Measurements from ENCODE around the gene CNGB1. TPM values are rescaled to one million over a fixed set of nuclear protein-coding genes. Genes with fewer than 3 reads are reported as not detected.
"Not testable (repeated sequence)": the region's sequence is repeated elsewhere in the genome, so short reads cannot be mapped to it uniquely, and the experiment has no call there.

Gene CNGB1
- not detected for total RNA-seq
- long read RNA-seq = 0 reads

- DNase-seq = no peak
- intact Hi-C loops (cut with DNase I) = no loop called here
Observed at GRCh38 chr16:57970970-57971369, at the start of gene CNGB1. Gene CNGB1 (minus strand): TSS chr16:57971128. CDS start chr16:57967286, 3,842 bp downstream.

GRCh38 chr16:58019866-58020538, 49.1 kb upstream of the CNGB1 start:
- ATAC-seq (ENCODE audit: poor library complexity) (no peak), DNase-seq (no peak)
- intact Hi-C loops (cut with DNase I) = loop anchor here (2.0 to 10.0 kb wide), 2 partner anchors 103 to 175 kb away; partner anchors contain the start of gene CSNK2A2

More at GRCh38 chr16:57970970-57971369, at the start of gene CNGB1:
- ATAC-seq (ENCODE audit: poor library complexity) = no peak

DNA sequence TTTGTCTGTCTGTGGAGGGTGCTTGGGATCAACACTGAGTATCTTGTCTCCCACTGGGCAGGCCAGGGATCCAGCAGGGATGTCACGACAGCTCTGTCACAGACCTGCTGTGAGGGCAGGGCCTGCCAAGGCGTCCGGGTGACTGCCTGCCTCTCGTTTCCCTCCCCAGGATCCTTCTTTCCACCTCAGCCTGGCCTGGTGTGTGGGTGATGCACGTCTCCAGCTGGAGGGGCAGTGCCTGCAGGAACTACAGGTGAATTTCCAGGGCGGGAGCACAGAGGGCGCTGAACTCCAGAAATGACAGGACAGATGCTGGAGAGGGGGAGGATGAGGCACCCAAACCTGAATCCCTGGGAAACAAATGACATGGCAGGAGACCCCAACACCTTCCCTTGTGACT, 47.9 kb upstream of the CNGB1 start:
- ATAC-seq (ENCODE audit: poor library complexity) (no peak), DNase-seq (no peak)
- intact Hi-C loops (cut with DNase I) = loop anchor here (10.0 kb wide), 1 partner anchor 176 kb away; the partner anchor contains the start of gene CSNK2A2

DNA sequence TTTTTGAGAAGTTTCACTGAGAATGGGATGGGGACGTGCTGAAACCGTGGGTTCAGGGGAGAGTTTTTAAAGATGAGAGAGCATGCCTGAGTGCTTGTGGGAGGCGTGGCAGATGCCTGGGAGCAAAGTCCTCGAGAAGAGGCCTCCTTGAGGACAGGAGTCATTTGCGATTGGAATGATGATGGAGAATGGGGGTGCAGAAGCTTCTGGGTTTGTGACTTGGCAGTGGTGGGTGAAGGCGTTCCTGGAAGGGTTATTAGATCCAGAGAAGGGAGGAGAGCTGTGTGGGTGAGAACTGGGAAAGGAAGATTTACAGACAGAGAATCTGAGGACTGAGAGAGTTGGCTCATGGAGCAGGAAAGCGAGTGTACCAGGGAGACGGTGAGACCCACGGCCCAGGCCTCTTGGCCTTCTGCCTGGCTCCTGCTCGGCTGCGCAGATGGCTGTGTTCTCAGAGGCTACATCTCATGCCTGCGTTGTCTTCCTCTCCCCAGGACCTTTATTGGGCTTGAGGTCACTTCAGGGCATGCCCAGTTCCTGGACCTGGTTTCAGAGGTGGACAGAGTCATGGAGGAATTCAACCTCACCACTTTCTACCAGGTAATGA, 46.0 kb upstream of the CNGB1 start:
- DNase-seq (no peak), ATAC-seq (ENCODE audit: poor library complexity) (no peak)
- intact Hi-C loops (cut with DNase I) = loop anchor here (10.0 kb wide), 1 partner anchor 178 kb away; the partner anchor contains the start of gene CSNK2A2

- DNase-seq (no peak), ATAC-seq (ENCODE audit: poor library complexity) (no peak)
- intact Hi-C loops (cut with DNase I) = loop anchor here (10.0 kb wide), 1 partner anchor 181 kb away; the partner anchor contains the start of gene CSNK2A2
Observed at GRCh38 chr16:58013201-58013956, 42.5 kb upstream of the CNGB1 start.

- intact Hi-C loops (cut with DNase I) = loop anchor here (10.0 kb wide), 1 partner anchor 182 kb away; the partner anchor contains the start of gene CSNK2A2
- DNase-seq = peak; percentile 18
- no peak for ATAC-seq (ENCODE audit: poor library complexity)
Observed at GRCh38 chr16:58012481-58012880, 41.6 kb upstream of the CNGB1 start.

- intact Hi-C loops (cut with DNase I) = loop anchor here (10.0 kb wide), 1 partner anchor 183 kb away; the partner anchor contains the start of gene CSNK2A2
- ATAC-seq (ENCODE audit: poor library complexity) (no peak), DNase-seq (no peak)
Observed at GRCh38 chr16:58011652-58012051, 40.7 kb upstream of the CNGB1 start.

- intact Hi-C loops (cut with DNase I) = loop anchor here (10.0 kb wide), 1 partner anchor 184 kb away; the partner anchor contains the start of gene CSNK2A2
- no peak for DNase-seq
- ATAC-seq (ENCODE audit: poor library complexity) = peak; percentile 16
Observed at GRCh38 chr16:58010886-58011285, 40.0 kb upstream of the CNGB1 start.

DNA sequence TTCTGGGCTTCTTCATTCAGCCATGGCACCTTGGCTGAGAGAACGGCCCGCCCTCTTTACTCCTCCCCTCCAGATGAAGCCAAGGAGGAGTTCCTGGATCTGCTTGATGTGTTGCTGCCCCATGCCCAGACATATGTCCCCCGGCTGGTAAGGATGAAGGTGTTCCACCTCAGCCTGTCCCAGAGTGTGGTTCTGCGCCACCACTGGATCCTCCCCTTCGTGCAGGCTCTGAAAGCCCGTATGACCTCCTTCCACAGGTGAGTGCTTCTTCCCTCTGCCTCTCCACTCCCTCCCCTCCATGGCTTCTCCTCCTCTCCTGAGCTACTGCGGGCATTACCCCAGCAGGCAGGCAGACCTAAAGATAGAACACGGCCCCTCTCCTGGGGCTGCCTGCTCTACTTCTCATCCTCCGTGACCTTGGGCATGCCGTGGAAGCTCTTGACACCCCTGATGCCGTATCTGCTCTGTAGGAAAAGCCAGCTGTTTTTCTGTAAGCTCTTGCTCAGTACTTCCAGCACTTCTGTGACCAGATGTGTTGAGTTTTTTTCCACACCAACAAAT, 39.0 kb upstream of the CNGB1 start:
- ATAC-seq (ENCODE audit: poor library complexity) (peak; percentile 68), DNase-seq (peak; percentile 38)
- intact Hi-C loops (cut with DNase I) = loop anchor here (10.0 kb wide), 2 partner anchors 185 to 255 kb away; partner anchors contain the start of gene CSNK2A2

DNA sequence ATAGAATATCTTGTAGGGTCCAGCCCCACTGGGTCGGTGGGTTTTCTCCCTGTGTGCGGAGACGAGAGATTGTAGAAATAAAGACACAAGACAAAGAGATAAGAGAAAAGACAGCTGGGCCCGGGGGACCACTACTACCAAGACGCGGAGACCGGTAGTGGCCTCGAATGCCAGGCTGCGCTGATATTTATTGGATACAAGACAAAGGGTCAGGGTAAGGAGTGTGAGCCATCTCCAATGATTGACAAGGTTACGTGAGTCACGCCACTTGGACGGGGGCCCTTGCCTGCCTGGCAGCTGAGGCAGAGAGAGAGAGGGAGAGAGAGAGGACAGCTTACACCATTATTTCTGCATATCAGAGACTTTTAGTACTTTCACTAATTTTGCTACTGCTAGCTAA, 33.8 kb upstream of the CNGB1 start:
- intact Hi-C loops (cut with DNase I) = loop anchor here (10.0 kb wide), 1 partner anchor 250 kb away; no protein-coding TSS in a partner anchor
- DNase-seq = peak; percentile 77
- not testable (repeated sequence) for ATAC-seq (ENCODE audit: poor library complexity)

DNA sequence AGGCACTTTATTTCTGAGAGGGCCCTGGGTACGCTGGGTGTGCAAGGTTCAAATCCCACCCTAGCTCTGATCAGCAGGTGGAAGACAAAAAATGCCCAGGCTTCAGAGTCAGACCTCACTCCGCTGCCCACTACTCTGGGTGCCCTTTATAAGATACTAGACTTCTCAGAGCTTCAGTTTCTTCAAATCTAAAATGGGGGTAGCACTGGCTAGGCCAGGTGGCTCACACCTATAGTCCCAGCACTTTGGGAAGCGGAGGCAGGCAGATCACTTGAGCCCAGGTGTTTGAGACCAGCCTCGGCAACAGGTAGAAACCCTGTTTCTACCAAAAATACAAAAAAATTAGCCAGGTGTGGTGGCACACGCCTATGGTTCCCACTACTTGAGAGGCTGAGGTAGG, 32.0 kb upstream of the CNGB1 start:
- peak; percentile 15 for DNase-seq
- ATAC-seq (ENCODE audit: poor library complexity) = no peak
- intact Hi-C loops (cut with DNase I) = loop anchor here (2.0 to 10.0 kb wide), 2 partner anchors 102 to 248 kb away; no protein-coding TSS in a partner anchor

- ATAC-seq (ENCODE audit: poor library complexity) (no peak), DNase-seq (no peak)
- intact Hi-C loops (cut with DNase I) = loop anchor here (2.0 to 10.0 kb wide), 2 partner anchors 102 to 248 kb away; no protein-coding TSS in a partner anchor
Observed at GRCh38 chr16:58002416-58002800, 31.5 kb upstream of the CNGB1 start.

GRCh38 chr16:58001781-58002415, 31.0 kb upstream of the CNGB1 start:
- ATAC-seq (ENCODE audit: poor library complexity) = no peak
- intact Hi-C loops (cut with DNase I) = loop anchor here (2.0 to 10.0 kb wide), 2 partner anchors 101 to 247 kb away; no protein-coding TSS in a partner anchor

DNA sequence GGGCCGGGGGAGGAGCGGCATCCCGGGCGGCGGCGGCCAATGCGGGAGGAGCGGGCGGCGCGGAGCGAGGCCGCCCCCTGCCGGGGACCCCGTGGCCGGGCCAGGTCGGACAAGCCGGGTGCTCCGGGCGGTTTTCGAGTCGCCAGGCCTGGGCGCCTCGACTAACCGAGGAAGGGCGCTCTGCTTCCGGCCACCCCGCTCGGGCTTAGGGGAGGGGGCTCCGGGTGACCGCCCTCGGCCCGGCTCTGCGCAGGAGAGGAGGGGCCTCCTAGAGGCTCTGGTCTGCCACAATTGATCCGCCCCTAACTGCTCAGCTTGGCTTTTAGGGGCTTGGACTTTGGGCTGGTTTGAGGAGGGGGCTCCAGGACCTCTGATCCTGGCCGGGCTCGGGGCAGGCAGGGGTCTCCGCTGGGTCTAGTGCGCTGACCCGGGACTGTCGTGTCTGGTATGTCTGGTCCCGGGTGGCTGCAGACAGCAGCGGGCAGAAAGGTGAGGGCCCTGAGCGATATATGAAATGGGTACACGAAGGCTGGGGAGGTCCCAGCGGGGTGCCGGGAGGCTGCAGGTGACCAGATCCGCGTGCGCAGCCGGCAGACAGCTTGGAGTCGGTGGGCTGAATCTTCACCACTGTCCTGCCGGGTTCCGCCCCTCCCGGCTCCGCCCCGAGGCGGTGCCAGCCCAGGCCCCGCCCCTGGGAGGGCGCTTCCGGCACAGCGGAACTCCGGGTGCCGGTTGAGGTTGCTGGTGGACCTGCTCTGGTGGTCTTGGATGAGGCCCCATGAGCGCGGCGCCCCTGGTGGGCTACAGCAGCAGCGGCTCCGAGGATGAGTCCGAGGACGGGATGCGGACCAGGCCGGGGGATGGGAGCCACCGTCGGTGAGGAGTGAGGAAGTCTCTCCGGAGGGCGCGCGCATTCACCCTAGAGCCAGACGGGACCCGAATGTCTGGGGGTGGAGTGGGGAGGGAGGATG, 30.1 kb upstream of the CNGB1 start, which contains the start of gene USB1:
USB1 (plus strand) TSS at position 702 of the 971 bp plus-strand sequence; CDS start at position 779, 77 bp downstream.
- ATAC-seq (ENCODE audit: poor library complexity) (peak; percentile 95), DNase-seq (peak; percentile 93)
- intact Hi-C loops (cut with DNase I) = loop anchor here (10.0 kb wide), 1 partner anchor 246 kb away; no protein-coding TSS in a partner anchor

More at GRCh38 chr16:58001781-58002415, 31.0 kb upstream of the CNGB1 start:
- DNase-seq = peak; percentile 39

DNA sequence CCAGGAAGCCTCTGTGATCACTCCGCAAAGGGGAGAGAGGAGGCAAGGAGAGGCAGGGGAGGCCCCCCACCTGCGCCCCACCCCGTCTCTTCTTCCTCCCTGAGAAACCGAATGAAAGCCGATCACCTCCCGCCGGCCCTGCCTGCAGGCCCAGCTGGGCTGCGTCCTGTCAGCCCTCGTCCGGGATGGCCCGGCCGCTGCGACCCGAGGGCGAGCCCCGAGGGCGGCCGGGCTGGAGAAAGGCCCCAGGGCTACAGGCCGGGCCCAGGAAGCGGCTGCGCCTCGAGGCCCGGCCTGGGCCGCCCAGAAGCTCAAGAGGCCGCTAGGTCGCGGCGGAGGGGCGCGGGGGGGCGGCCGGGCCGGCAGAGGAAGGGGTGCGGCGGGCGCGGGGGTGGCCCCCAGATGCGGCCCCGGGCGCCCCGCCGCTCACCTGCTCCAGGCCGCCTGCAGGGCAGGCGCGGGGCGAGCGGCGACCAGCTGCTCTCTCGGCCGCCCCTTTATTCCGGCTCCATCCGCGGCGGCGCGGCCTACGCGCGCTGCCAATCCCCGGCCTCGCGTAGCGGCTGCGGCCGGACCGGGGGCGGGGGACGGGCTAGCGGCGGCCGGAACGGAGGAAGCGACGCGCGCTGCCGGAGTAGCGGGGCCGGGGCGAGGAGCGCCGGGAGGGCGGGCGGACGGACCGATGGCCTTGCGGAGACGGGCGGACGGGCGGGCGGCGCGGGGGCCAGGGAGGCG, 29.2 kb upstream of the CNGB1 start, which contains the start of gene ZNF319:
ZNF319 (minus strand) TSS at position 702 of the 735 bp plus-strand sequence. CDS start 2,407 bp downstream, outside the sequence.
- intact Hi-C loops (cut with DNase I) = loop anchor here (10.0 kb wide), 1 partner anchor 245 kb away; no protein-coding TSS in a partner anchor
- DNase-seq = peak; percentile 47
- peak; percentile 0 for ATAC-seq (ENCODE audit: poor library complexity)

All from Right ventricle myocardium superior (tissue), 1 donor.